Smooth muscle cell of the brain vasculature (primary cell): Measurements from ENCODE around the gene NUDT22.

Experiments
- DNase-seq: peaks from one replicate; pipeline ENCODE4 v3.0.0-alpha.2; 2012; ENCODE audit warnings: low read depth, low spot score

NUDT22 gene

GRCh38 chr11:64254326-64254725 lies 28.3 kb downstream of the NUDT22 start:
- no peak for DNase-seq

- DNase-seq, result no peak
Observed at GRCh38 chr11:64255135-64256128, 29.4 kb downstream of the NUDT22 start.

- DNase-seq, result no peak
Observed at GRCh38 chr11:64256300-64256699, 30.2 kb downstream of the NUDT22 start.

- DNase-seq, result no peak
Observed at GRCh38 chr11:64258356-64258755, 32.3 kb downstream of the NUDT22 start.

GRCh38 chr11:64258946-64259532 lies 33.0 kb downstream of the NUDT22 start:
- DNase-seq, result no peak

GRCh38 chr11:64259533-64260067 lies 33.5 kb downstream of the NUDT22 start:
- no peak for DNase-seq

GRCh38 chr11:64260147-64260708 lies 34.2 kb downstream of the NUDT22 start:
- DNase-seq, result no peak

GRCh38 chr11:64261556-64262080 lies 35.5 kb downstream of the NUDT22 start:
- DNase-seq, result no peak

GRCh38 chr11:64262271-64263002 lies 36.4 kb downstream of the NUDT22 start:
- no peak for DNase-seq

- DNase-seq, result no peak
Observed at GRCh38 chr11:64263021-64263946, 37.2 kb downstream of the NUDT22 start.

- DNase-seq, result no peak
Observed at GRCh38 chr11:64263947-64264317, 37.9 kb downstream of the NUDT22 start.

GRCh38 chr11:64264371-64264852 lies 38.3 kb downstream of the NUDT22 start:
- DNase-seq, result no peak

GRCh38 chr11:64265176-64266160 lies 39.4 kb downstream of the NUDT22 start:
- DNase-seq, result no peak

- DNase-seq, result no peak
Observed at GRCh38 chr11:64266339-64266738, 40.3 kb downstream of the NUDT22 start.

GRCh38 chr11:64267207-64267945 lies 41.3 kb downstream of the NUDT22 start:
- DNase-seq, result no peak

GRCh38 chr11:64268025-64268892 lies 42.2 kb downstream of the NUDT22 start:
- DNase-seq, result no peak

GRCh38 chr11:64268893-64269539 lies 42.9 kb downstream of the NUDT22 start:
- no peak for DNase-seq
